K562 (cell line): ENCODE measurements around the gene DHRS13. TPM values are rescaled to one million over a fixed set of nuclear protein-coding genes. Genes with fewer than 3 reads are reported as not detected.
A peak's percentile ranks its signal among the peaks of the same experiment; 100 is the strongest.

ENCODE experiments used
- BDP1 ChIP-seq: IDR thresholded peaks from 3 replicates; pipeline ENCODE4 v1.6.1; 2011; ENCODE audit not compliant: insufficient read length, insufficient read depth
- CBFB ChIP-seq: sonication (generic); formaldehyde crosslinking; IDR thresholded peaks from 2 replicates; pipeline ENCODE4 v1.4.0; 2020; ENCODE audit warnings: mild to moderate bottlenecking, missing genetic modification reagents
- CHD2 ChIP-seq: IDR thresholded peaks from 2 replicates; pipeline ENCODE4 v1.6.1; 2011; ENCODE audit warnings: low read depth, low read length
- CTCF ChIP-seq, 3 experiments: IDR thresholded peaks in 2 of 3; conservative IDR thresholded peaks in 1 of 3; 2 replicates each; pipeline ENCODE4 v1.5.1; 2011 to 2012; ENCODE audit warnings: low read length in 3 of 3, mild to moderate bottlenecking in 3 of 3, control low read depth in 2 of 3, improper control_type of control experiment in 1 of 3, inconsistent platforms in 1 of 3, low read depth in 1 of 3, mixed read lengths in 1 of 3, moderate library complexity in 1 of 3; ENCODE audit not compliant: insufficient read depth in 2 of 3
- CUX1 ChIP-seq: fragments of 200-800 bp; sonication (Bioruptor generic); IDR thresholded peaks from 2 replicates; pipeline ENCODE4 v1.6.1; 2016; ENCODE audit warnings: missing genetic modification characterization, missing compliant biosample characterization
- EHMT2 ChIP-seq: fragments of 450-650 bp; IDR thresholded peaks from 2 replicates; pipeline ENCODE4 v1.6.1; 2018; ENCODE audit warnings: antibody characterized with exemption
- HOXB6 ChIP-seq: fragments of 250-450 bp; sonication (Bioruptor Pico); IDR thresholded peaks from 2 replicates; pipeline ENCODE4 v1.5.1; 2022; ENCODE audit warnings: mild to moderate bottlenecking, borderline replicate concordance
- ILF3 ChIP-seq: fragments of 450-650 bp; IDR thresholded peaks from 2 replicates; pipeline ENCODE4 v1.6.1; 2018; ENCODE audit warnings: antibody characterized with exemption, mild to moderate bottlenecking, moderate library complexity, borderline replicate concordance
- NBN ChIP-seq: fragments of 450-650 bp; IDR thresholded peaks from 2 replicates; pipeline ENCODE4 v1.6.1; 2016; ENCODE audit warnings: low read depth, mild to moderate bottlenecking
- NEUROD1 ChIP-seq: fragments of 150-350 bp; IDR thresholded peaks from 2 replicates; pipeline ENCODE4 v1.6.1; 2014; ENCODE audit warnings: borderline replicate concordance, low read length, low read depth; ENCODE audit not compliant: partially characterized antibody
- RFX1 ChIP-seq: fragments of 450-650 bp; IDR thresholded peaks from 2 replicates; pipeline ENCODE4 v1.6.1; 2016; ENCODE audit warnings: mild to moderate bottlenecking, moderate library complexity
- SNAPC5 ChIP-seq: fragments of 250-450 bp; sonication (Bioruptor Pico); IDR thresholded peaks from 2 replicates; pipeline ENCODE4 v1.8.0; 2021; ENCODE audit warnings: moderate library complexity, mild to moderate bottlenecking, inconsistent platforms
- SREBF1 ChIP-seq: fragments of 150-350 bp; IDR thresholded peaks from 2 replicates; pipeline ENCODE4 v1.6.1; 2014; ENCODE audit warnings: antibody characterized with exemption, low read depth, low read length, borderline replicate concordance
- STAG1 ChIP-seq: sonication (generic); formaldehyde crosslinking; IDR thresholded peaks from 2 replicates; pipeline ENCODE4 v1.5.0; 2020; ENCODE audit warnings: missing genetic modification reagents, borderline replicate concordance
- TOE1 ChIP-seq, 2 experiments: fragments of 450-650 bp in 1 of 2; sonication (generic) in 1 of 2; formaldehyde crosslinking in 1 of 2; IDR thresholded peaks; 2 replicates each; pipeline versions ENCODE4 v1.7.1 to v1.8.0; 2016 to 2022; ENCODE audit warnings: borderline replicate concordance in 2 of 2, mild to moderate bottlenecking in 2 of 2, antibody characterized with exemption in 1 of 2, inconsistent platforms in 1 of 2, low read depth in 1 of 2, missing genetic modification reagents in 1 of 2, moderate library complexity in 1 of 2
- USF1 ChIP-seq: sonication (generic); formaldehyde crosslinking; IDR thresholded peaks from 2 replicates; pipeline ENCODE4 v1.9.0; 2022; ENCODE audit warnings: mild to moderate bottlenecking, missing genetic modification reagents
- ZFP30 ChIP-seq: fragments of 250-450 bp; sonication (Bioruptor Pico); IDR thresholded peaks from 2 replicates; pipeline ENCODE4 v1.8.0; 2022; ENCODE audit warnings: moderate library complexity, mild to moderate bottlenecking, inconsistent platforms, borderline replicate concordance
- ZNF436 ChIP-seq: fragments of 250-450, 450-650 bp; sonication (Bioruptor Pico); formaldehyde crosslinking; IDR thresholded peaks from 2 replicates; pipeline ENCODE4 v1.7.0; 2020; ENCODE audit warnings: mild to moderate bottlenecking
- ZNF785 ChIP-seq: fragments of 250-450 bp; sonication (Bioruptor Pico); IDR thresholded peaks from 2 replicates; pipeline ENCODE4 v1.4.0; 2020; ENCODE audit warnings: mild to moderate bottlenecking
- polyA plus RNA-seq, 8 experiments: library from polyadenylated mRNA; depleted of rRNA in 4 of 8; stranded (reverse) in 5 of 8; unstranded in 3 of 8; fragments of >200 nt; fragmentation: Nextera tagmentation in 2 of 8; fragmentation: Illumina TruSeq in 1 of 8; extraction: Ambion mirVana in 2 of 8; extraction: Trizol in 1 of 8; gene quantifications; 2 replicates each; pipeline versions ENCODE4 v1.2.1 to v1.2.3, GENCODE V29; 2011 to 2014; ENCODE audit warnings: inconsistent platforms in 1 of 8, missing spikeins in 1 of 8
- total RNA-seq, 7 experiments: library from RNA; depleted of rRNA in 6 of 7; stranded (reverse); fragments of >200 nt in 6 of 7; fragmentation: Illumina TruSeq in 2 of 7; extraction: Trizol in 2 of 7; gene quantifications; 2 replicates each; pipeline versions ENCODE4 v1.2.1 to v1.2.3, GENCODE V29; 2011 to 2021; ENCODE audit warnings: low replicate concordance in 1 of 7

The DHRS13 gene
- total and polyA plus RNA-seq, 9 of the 15 experiments (the other 6 are each of a cell fraction or from before 2014, with no cell fraction given) = 0.32 to 52.3 (median 34.3) TPM; not detected in 1

- TF ChIP-seq STAG1 (peak; percentile 42; the same call in 1 of the 2 replicates), EHMT2 (no peak), NBN (no peak), CUX1 (no peak), CHD2 (no peak), HOXB6 (CRISPR knock-in tag) (no peak), ZNF436 (CRISPR knock-in tag) (no peak), ILF3 (no peak), NEUROD1 (no peak), ZNF785 (CRISPR knock-in tag) (no peak), CBFB (no peak), ZFP30 (CRISPR knock-in tag) (no peak), BDP1 (no peak), TOE1 (IDR thresholded peaks at IDR 0.05; ENCODE audit: borderline replicate concordance) (no peak), TOE1 (CRISPR knock-in tag; IDR thresholded peaks at IDR 0.05; ENCODE audit: borderline replicate concordance, low read depth) (no peak), USF1 (CRISPR knock-in tag) (no peak), CTCF (IDR thresholded peaks at IDR 0.05 in 2 of 3, conservative IDR thresholded peaks at IDR 0.05 in 1 of 3; ENCODE audit: insufficient read depth in 2 of 3, low read depth in 1 of 3, low read length in 3 of 3) (peak; percentile 77 to 91 (median 88)), SNAPC5 (CRISPR knock-in tag) (no peak), RFX1 (no peak), SREBF1 (no peak)
Measured at GRCh38 chr17:28878981-28879380, 23.9 kb downstream of the DHRS13 start (continued).
